Brain microvascular endothelial cell (primary cell): ENCODE measurements around the gene ITIH1.
A peak's percentile ranks its signal among the peaks of the same experiment; 100 is the strongest.

ENCODE experiments used
- DNase-seq: peaks from one replicate; pipeline ENCODE4 v3.0.0-alpha.2; 2020
- H3K27ac ChIP-seq: fragments of 250-450 bp; sonication (Bioruptor Pico); 2 replicates; pipeline ENCODE4 v1.5.1; 2020; ENCODE audit warnings: mild to moderate bottlenecking, moderate library complexity
- H3K27me3 ChIP-seq: fragments of 250-450 bp; sonication (Bioruptor Pico); replicated peaks from 2 replicates; pipeline ENCODE4 v1.5.1; 2020; ENCODE audit warnings: mild to moderate bottlenecking
- H3K36me3 ChIP-seq: fragments of 250-450 bp; sonication (Bioruptor Pico); replicated peaks from 2 replicates; pipeline ENCODE4 v1.5.1; 2020; ENCODE audit warnings: mild to moderate bottlenecking
- H3K4me3 ChIP-seq: 2 replicates; pipeline ENCODE4 v1.5.1; 2011; ENCODE audit warnings: low read depth, mild to moderate bottlenecking, control low read depth, low read length, moderate library complexity
- CTCF ChIP-seq: IDR thresholded peaks from 2 replicates; pipeline ENCODE4 v1.5.1; 2011; ENCODE audit warnings: low read depth, mild to moderate bottlenecking, moderate library complexity, low read length, control low read depth, inconsistent platforms; ENCODE audit errors: missing control alignments
- in situ Hi-C: cut with HindIII; loops from 2 replicates; pipeline ENCODE4 v1.10.0; 2017; ENCODE audit warnings: low sequenced_read_pairs, low pct_ligation_motif_present

Gene ITIH1

DNA sequence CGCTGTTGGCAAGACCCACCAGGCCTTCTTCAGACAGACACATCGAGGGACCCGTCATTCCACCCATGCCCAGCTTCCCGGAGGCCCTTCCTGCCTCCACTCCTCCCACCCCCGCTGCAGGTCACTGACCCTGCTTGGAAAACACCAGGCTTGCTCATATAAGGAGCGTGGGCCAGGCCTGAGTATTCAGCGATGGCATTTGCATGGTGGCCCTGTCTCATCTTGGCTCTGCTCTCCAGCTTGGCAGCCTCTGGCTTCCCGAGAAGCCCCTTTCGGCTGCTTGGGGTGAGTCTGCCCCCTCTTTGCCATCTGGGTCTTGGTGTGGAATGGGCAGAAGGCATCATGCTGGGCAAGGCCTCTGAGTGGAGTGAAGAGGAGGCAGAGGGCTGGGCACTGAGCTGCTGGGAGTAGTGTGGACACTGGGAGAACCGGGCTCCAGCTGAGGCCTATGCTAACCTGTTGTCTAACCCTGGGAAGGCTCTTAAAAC, 17.3 kb downstream of the ITIH1 start, which contains the start of gene ITIH3:
TSS of gene ITIH3 (plus strand) at position 185 of the 488 bp plus-strand sequence. CDS start at position 193, 8 bp downstream.
- no peak for TF ChIP-seq CTCF
- Histone ChIP-seq H3K27me3 (no peaks in the 10 kb centered on the region), H3K36me3 (no peaks in the 10 kb centered on the region), H3K27ac (no peak within 1 kb of the TSS), H3K4me3 (no peak within 1 kb of the TSS)
- in situ Hi-C loops: no loop called here
- DNase-seq: peak; percentile 6

- no peak for TF ChIP-seq CTCF
- no peak for DNase-seq
- in situ Hi-C loops: no loop called here
- no peaks in the 10 kb centered on the region for H3K36me3 ChIP-seq
- H3K27me3 ChIP-seq: no peaks in the 10 kb centered on the region
- no peak overlapping the region for H3K4me3 ChIP-seq
- H3K27ac ChIP-seq: no peak overlapping the region
Measured at GRCh38 chr3:52795298-52795900, 18.0 kb downstream of the ITIH1 start.

GRCh38 chr3:52796411-52796810, 19.0 kb downstream of the ITIH1 start:
- H3K4me3 ChIP-seq: no peak overlapping the region
- no peaks in the 10 kb centered on the region for H3K27me3 ChIP-seq
- no peak for TF ChIP-seq CTCF
- H3K36me3 ChIP-seq: no peaks in the 10 kb centered on the region
- in situ Hi-C loops: no loop called here
- no peak overlapping the region for H3K27ac ChIP-seq
- no peak for DNase-seq

DNA sequence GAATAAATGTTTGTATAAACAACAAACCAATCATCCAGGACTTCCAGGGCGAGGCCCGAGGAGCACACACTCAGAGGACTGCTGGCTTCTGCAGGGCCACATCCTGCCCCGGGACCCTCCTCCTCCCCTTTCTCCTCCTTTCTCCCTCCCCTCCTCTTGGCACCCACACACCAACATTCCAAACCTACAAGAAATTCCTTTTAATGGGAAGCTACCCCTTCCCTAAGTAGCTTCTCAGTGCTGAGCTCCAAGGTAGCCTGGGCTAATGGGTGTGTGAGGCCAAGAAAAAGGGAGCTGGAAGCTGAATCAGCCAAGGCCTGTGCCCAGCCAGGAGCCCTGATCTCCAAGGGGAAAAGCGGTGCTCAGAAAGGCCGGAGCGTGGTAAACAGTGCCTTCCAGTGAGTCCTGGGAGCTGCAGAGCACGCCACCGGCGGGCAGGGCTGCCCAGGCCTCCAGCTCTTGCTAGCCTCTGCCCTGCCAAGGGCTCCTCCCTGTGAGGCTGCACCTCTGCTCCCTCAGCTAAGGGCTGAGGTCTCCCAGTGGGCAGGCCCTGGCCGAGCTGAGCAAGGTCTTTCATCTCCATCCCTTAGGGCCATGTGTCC, 21.1 kb downstream of the ITIH1 start:
- no peak for TF ChIP-seq CTCF
- no peak overlapping the region for H3K27ac ChIP-seq
- H3K27me3 ChIP-seq: no peaks in the 10 kb centered on the region
- H3K36me3 ChIP-seq: no peaks in the 10 kb centered on the region
- in situ Hi-C loops: no loop called here
- H3K4me3 ChIP-seq: no peak overlapping the region
- no peak for DNase-seq

GRCh38 chr3:52798978-52799476, 21.6 kb downstream of the ITIH1 start:
- no peaks in the 10 kb centered on the region for H3K36me3 ChIP-seq
- H3K4me3 ChIP-seq: no peak overlapping the region
- H3K27ac ChIP-seq: no peak overlapping the region
- TF ChIP-seq CTCF: peak; percentile 71
- in situ Hi-C loops: no loop called here
- H3K27me3 ChIP-seq: no peaks in the 10 kb centered on the region
- no peak for DNase-seq

DNA sequence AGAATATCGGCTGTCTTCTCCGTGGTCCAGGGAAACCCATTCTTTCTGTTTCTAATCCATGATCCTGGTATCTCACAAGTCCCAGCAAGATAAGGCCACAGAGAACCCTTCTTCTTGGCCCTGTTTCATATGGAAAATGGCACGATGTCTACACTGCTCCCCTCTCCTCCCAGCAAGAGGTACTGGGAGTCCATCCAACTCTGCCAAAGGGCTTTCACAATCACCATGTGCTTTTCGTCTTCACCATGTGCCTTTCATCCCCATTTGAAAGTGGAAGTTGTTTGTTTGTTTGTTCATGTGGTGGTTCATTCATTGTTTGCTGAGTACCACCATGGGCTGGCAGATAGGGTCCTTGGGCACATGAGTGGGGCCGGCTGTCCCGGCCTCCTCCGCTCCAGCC, 22.7 kb downstream of the ITIH1 start:
- H3K36me3 ChIP-seq: no peaks in the 10 kb centered on the region
- no peak overlapping the region for H3K27ac ChIP-seq
- DNase-seq: no peak
- in situ Hi-C loops: no loop called here
- TF ChIP-seq CTCF: no peak
- no peak overlapping the region for H3K4me3 ChIP-seq
- no peaks in the 10 kb centered on the region for H3K27me3 ChIP-seq
